Right ventricle myocardium inferior (tissue), 1 donor: ENCODE results near the gene ATXN7. TPM values are rescaled to one million over a fixed set of nuclear protein-coding genes. Genes with fewer than 3 reads are reported as not detected.

ENCODE experiments used
- ATAC-seq: fragments of 200-7000 bp; cut with Tn5 transposase; one replicate; pipeline ENCODE4 v1.9.1; 2020; ENCODE audit warnings: mild to moderate bottlenecking, moderate library complexity
- DNase-seq: peaks from one replicate; pipeline ENCODE4 v3.0.0; 2021; ENCODE audit errors: missing footprints
- intact Hi-C: fragments of 100-400 bp; cut with DNase I; formaldehyde crosslinking; loops from one replicate; pipeline ENCODE4 v1.11.0; 2022
- total RNA-seq: library from RNA; stranded (reverse); fragmentation: NEBNext Ultra II Directional; extraction: Animal tissue kit (Norgen Biotek cat#: 25700); gene quantifications from one replicate; pipeline ENCODE4 v1.2.1, GENCODE V29; 2021
- donor health status: DM: no; HTN: yes; CAD: no; lungs with severe emphysema.

ATXN7 gene
- total RNA-seq, 1 donor from 2014 or later = 9.3 TPM

DNA sequence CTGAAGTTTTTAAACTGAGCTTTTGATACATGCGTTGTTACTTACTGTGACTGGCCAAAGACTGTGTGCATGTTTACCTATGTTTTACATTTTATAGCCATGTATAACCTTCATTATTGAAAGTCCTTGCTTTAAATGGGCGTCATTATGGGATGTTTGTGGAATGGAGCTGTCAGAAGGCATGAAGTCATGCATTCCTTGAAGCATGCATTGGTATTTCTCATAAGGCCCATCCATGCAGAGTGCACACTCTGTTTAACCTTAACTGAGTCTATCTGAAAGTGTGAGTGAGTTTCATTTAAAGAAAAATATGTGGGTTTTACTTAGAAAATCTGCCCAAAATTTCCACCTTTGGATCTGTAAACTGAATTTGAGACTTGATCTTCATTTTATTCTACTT is 108.5 kb downstream of the ATXN7 start:
- intact Hi-C loops = no loop called here
- no peak for DNase-seq
- no peak for ATAC-seq

DNA sequence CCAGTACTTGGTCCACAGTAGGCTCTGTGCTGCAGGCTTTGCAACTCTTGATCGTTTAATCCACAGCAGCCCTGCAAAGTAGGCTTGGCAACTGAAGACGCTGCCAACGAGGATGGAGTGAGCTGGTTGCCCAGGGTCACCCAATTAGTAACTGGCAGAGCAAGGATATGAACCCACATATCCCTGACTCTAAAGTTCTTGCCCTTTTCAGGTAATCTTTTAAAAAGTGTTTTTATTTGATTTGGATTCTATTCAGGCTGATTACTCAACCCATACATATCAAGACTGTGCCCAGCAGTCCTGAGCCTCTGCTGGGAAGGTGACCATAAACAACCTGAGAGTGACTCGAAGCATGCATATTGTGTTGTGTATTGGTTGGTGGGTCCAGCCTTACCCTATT is 109.3 kb downstream of the ATXN7 start:
- ATAC-seq (no peak), DNase-seq (no peak)
- intact Hi-C loops = no loop called here

DNA sequence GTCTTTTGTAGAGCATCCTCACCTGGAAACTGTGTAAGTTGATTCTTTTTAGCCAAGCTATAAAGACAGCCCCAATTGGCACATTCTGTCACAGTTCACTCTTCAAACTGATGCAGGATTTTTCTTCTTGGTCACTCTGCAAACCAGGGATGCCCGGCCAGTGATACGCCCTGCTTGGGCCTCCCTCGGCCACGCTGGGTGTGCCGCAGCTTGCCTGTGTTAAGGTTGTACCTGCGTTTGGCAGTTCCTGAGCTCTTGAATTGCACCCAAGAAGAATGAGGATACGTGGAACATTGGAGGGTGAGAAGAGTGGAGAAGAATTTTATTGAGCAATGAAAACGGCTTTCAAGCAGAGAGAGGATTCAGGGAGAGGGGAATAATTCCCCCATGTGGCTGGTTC is 109.7 kb downstream of the ATXN7 start:
- no peak for DNase-seq
- intact Hi-C loops = no loop called here
- ATAC-seq = no peak

DNA sequence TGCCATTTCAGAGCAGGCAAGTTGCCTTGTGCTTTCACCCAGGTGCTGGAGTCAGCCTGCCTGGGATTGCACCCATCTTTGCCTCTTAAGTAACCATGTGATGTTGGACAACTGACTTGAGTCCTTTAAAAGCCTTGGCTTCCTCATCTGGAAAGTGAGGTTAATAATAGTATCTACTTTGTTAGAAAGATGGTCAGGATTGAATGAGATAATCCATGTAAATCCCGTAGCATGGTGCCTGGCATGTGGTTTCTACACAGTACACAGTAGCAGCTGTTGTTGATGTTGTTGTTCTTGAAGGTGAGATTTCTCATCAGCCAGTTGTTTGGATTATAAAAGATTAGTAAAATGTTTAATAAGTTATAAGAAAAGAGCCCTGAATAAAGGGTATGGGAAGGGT is 110.8 kb downstream of the ATXN7 start:
- DNase-seq = no peak
- no peak for ATAC-seq
- intact Hi-C loops = no loop called here

DNA sequence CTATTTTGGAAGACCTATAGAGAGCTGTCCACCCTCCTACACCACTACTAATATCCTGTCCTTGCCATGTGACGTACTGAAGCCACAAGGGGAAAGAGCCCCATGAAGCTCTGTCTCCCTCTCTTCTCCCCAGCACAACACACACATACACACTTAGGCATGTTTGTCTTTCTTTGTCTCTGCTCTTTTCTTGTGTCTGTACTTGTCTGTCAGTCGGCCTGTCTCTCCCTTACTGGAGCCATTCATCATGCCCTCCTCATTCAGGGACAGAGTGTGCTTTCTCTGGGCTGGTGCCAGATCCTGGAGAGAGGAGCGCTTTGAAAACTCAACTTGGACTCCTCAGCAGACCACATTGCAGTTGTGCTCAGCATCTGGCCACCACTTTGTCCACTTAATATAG is 112.1 kb downstream of the ATXN7 start:
- ATAC-seq (peak; percentile 89), DNase-seq (peak; percentile 68)
- intact Hi-C loops = no loop called here

DNA sequence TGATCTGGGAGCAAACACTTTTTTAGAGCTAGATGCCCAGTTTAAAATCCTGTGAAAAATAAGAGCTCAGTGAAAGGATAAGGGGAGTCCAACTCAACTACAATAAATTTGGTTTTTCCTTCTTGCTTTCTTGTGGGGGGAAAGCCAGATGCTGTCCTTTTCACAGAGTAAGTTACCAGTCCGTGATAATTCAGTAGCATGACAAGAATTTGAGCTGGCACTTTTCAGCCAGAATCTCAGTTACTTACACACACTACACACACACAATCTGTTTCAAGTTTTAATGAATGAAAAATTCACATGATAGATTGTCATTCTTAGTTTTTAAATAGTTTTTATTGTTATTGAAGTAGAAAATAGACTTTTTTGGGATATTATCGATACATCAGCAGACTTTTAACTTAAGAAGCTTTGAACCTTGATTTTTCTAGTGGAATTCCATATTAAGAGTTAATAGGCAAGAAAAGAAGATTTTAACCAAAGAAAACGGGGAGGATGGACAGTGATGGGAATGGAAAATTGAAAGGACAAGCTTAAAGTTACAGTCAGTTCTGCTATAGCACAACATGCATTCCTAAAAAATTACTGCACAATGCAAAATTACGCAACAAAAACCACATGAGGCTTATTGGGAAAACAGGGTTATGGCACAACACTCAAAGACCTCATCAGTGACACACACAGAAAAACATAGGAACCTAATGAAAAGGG is 112.6 kb downstream of the ATXN7 start:
- ATAC-seq = peak; percentile 73
- intact Hi-C loops = no loop called here
- no peak for DNase-seq

DNA sequence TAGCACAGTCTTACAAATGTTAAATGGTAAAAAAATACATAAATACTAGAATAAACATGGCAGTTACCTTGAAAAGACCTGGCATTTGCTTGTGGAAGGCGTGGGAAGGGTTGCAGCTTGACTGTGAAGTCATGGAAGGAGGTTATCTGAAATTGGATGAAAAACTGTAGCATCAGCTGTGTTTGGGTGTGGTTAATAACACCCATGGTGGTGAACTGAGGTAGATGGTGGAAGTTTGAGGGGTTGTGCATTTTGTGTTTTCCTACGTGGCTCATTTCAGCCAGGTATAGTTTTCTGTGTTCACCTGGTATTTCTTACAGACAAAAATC is 113.2 kb downstream of the ATXN7 start:
- intact Hi-C loops = no loop called here
- ATAC-seq = no peak
- no peak for DNase-seq

DNA sequence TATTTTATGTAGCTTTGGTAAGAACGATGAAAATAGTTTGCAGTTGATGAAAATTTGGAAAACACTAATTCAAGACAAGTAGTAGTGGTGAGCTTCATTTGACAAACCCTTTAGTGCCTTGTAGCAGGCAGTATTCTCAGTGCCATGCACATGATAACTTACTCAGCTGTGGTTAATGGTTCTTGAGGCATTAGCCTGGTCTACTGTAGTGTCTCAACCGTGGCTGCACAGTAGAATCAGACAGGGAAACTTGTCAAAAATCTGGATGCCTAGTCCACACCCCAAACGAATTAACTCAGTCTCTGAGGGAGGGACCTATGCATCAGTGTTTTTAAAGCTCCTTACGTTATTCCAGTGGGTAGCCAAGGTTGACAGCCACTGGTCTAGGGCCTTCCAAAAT is 114.2 kb downstream of the ATXN7 start:
- no peak for ATAC-seq
- intact Hi-C loops = no loop called here
- DNase-seq = no peak

DNA sequence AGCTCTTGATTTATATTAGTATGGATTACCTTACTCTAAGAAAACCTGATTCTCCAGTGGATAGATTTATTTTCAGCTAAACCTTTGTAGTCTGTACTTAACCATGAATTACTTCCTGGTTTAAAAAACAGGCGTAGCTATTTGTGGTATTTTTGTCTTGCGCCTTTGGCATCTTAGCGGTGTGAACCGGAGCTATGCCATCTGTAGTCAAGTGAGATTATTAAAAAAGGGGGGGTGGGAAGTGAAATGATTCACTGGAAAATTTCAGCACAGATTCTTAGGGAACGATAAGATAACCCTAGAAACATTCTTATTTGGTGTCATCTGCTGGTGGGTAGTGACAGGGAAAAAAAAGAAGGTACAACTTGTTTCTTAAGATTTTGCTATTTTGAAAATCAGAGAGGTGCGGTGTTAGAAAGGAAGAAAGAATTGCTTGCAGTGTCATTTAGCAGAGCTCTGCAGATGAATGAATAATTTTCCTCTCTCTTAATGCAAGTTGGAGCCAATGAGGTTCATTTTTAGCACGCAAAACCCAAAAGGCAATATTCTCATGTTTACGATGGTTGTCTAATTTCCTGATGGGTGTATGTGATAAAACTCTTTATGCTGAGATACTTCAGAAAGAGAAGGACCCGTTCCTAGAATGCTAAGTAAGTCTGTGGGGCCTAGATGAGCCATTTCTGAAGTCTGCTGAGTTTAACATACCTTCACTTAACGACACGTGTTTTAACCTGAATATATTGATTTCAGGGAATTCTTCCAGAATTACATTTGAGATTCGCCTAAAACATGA is 115.6 kb downstream of the ATXN7 start:
- intact Hi-C loops = no loop called here
- ATAC-seq (no peak), DNase-seq (no peak)

DNA sequence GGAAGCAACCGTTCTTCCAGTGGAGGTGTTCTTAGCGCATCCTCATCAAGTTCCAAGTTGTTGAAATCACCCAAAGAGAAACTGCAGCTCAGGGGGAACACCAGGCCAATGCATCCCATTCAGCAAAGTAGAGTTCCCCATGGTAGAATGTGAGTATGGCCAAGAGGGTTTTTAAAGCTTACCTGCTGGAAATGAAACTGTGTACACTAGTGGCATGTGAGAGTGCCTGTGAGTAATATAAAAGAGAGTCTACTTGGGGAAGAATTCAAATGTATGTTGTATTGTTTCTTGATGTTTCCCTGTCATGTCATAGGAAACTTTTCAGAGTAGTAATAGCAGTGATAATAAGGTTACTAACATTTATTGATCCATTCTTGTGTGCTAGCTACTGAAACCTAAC is 116.4 kb downstream of the ATXN7 start:
- ATAC-seq (no peak), DNase-seq (no peak)
- intact Hi-C loops = no loop called here

DNA sequence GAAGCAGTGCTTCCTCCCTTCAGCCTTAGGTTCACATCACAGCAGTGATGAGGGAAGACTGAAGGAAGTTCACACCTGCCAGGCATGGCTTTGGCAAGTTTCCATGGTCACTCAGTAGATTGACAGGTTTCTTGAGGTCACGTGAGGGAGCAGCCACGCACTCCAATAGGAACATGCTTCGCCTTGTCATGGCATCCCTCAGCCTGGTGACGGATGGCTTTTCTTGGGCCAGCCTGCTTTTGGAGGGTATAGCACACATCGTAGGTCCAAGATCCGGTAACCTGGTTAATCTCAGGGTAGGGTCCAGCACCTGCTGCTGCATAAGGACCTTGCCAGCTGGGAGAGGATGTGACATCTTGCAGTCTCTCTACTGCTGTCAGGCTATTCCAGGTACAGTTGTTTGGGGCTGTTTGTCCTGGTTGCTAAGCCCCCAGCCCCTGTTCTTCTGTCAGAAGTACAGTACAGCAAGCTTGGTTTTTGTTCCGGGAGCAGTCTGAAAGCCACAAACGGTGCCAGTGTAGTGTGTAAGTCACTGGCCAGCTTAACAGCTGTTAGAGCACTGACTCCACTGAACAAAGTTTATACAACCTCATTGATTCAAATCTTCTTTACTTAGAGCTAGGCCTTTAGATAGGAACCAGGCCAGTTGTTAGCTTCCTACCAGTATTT is 117.3 kb downstream of the ATXN7 start:
- DNase-seq (no peak), ATAC-seq (no peak)
- intact Hi-C loops = no loop called here

DNA sequence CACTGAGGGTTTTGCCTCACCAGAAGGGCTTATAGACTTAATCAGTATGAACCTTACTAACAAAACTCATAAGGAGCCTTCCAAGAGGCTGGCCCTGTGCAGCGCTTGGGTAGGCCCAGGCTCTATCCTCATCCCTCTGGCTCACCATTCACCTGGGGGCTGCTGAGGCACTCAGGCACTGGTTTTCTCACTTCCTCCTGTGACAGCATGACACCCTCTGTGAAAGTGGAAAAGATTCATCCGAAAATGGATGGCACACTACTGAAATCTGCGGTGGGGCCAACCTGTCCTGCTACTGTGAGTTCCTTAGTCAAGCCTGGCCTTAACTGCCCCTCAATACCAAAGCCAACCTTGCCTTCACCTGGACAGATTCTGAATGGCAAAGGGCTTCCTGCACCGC is 118.3 kb downstream of the ATXN7 start:
- intact Hi-C loops = no loop called here
- DNase-seq (no peak), ATAC-seq (no peak)

DNA sequence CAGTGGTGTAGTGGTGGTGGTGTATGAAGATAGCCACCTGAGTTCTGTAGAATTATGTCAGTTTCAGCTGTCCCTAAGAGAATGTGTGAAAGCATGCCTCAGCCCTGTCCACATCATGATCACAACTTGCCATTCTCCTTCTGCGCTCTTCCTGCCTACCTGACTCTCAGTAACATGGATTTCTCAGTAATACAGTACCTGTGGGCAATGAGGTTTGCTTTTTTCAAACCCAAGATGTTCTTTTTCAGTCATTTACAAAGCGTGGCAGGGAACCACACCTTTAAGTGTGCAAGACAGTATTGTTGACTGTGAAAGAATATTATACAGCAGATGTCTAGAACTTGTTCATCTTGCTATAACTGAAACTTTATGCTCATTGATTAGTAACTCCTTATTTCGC is 120.7 kb downstream of the ATXN7 start:
- DNase-seq = no peak
- intact Hi-C loops = no loop called here
- no peak for ATAC-seq

DNA sequence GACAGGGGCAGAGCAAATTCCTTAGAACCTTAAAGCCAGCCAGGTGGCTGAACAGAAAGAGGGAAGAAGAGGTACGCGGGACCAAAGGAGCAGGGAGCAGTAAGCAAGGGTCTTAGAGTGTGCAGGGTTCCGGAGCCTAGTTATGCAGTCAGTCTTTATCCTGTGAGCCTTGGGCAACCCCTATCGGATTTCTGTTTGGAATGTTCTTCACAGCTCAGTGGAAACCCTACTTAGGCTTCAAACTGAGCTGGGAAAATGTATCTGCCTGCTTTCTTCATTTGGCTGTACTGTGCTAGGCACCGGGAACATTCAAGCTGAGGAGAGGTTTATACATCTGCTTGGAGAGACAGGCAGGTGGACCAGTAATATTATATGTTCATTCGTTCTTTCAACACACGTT is 122.5 kb downstream of the ATXN7 start:
- DNase-seq (no peak), ATAC-seq (no peak)
- intact Hi-C loops = no loop called here

DNA sequence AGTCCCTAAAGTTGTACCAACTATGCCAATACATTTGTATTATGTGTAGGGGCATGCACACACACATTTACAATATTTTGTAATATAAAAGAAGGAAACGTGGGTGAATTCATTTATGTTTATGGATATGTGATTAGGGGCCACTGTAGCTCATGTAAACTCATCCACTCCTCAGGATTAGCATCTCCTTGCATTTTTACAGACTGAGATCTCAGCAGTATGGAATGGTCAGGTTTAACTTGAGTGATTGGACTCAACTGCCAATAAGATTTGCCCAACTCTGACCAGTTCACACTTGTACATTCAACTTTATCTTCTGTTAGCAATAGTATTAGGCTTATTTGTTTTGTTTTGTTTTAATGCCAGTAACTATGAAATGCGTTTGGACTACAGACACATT is 123.2 kb downstream of the ATXN7 start:
- intact Hi-C loops = no loop called here
- ATAC-seq = no peak

DNA sequence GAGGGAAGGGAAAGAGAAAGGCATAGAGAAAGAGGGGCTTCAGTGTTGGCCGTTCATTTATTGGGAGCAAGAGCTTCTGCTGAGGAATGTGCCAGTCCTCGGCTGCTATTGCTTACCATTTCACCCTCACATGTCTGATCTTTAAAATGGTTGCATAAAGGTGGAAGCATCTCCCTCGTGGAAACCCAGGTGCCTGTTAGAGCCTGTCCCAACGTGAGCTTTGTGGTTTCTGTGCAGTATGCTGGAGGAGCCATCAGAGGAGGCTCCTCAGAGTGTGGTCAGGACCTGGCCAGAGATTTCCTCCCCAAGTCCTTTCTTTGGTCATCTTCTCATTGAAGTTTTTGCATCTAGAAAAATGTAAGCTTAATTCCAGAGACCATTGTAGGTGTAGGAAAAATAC is 125.3 kb downstream of the ATXN7 start:
- DNase-seq (no peak), ATAC-seq (no peak)
- intact Hi-C loops = no loop called here

More for the DNA sequence above, 123.2 kb downstream of the ATXN7 start:
- no peak for DNase-seq

DNA sequence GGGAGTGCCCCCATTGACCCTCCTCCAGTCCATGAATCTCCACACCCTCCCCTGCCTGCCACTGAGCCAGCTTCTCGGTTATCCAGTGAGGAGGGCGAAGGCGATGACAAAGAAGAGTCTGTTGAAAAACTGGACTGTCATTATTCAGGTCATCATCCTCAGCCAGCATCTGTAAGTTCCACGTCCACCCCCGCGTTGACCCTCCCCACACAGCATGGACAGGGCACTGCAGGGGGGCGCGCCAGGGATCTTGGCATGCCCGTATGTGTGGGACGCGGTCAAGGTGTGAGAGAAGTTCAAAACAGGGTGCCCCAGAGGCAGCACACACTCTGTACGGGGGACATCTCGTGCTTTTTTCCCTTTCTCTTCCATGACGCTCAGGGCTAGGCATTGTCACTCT is 126.5 kb downstream of the ATXN7 start:
- intact Hi-C loops = loop anchor here (5.0 kb wide), 1 partner anchor 638 kb away; no protein-coding TSS in a partner anchor
- ATAC-seq = no peak
- no peak for DNase-seq

DNA sequence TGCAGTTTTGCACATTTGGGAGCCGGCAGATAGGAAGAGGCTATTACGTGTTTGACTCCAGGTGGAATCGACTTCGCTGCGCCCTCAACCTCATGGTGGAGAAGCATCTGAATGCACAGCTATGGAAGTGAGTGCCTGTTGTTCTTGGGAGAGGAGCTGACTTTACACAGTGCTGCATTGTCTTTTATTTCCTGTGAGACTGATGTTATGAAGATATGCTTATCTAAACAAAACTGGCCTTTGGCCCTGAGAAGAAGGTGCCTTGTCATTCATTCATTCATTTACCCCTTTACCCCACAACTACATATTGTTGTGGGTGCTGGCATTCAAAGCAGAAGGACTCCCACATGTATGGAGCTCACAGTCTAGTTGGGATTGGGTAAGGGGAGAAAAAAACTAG is 127.1 kb downstream of the ATXN7 start:
- intact Hi-C loops = loop anchor here (5.0 kb wide), 1 partner anchor 638 kb away; no protein-coding TSS in a partner anchor
- DNase-seq (no peak), ATAC-seq (no peak)

DNA sequence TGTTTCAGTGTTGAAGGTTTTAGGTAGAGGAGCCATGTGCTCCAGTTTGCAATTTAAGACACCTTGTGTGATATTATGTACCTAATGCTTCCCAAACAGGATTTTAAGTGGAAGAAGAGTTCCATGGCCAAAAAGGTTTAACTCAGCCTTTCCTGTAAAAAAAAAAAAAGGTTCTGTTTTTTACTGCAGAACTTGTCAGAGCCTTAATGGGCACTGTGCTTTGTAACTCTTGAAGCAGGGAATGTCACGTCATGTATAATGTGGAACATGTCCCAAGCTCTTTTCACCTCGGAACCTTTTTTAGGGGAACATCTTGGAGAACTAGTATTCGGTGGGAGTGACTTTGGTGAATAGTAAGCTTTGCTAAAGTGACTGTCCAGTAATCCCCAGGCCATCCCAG is 128.0 kb downstream of the ATXN7 start:
- ATAC-seq (no peak), DNase-seq (no peak)
- intact Hi-C loops = loop anchor here (2.0 to 5.0 kb wide), 3 partner anchors 31 to 639 kb away; partner anchors contain the start of gene SCAANT1
